Pancreas (tissue), 10 donors: Measurements from ENCODE around the gene HOMER2. TPM values are rescaled to one million over a fixed set of nuclear protein-coding genes. Genes with fewer than 3 reads are reported as not detected.

ENCODE experiments used
- ATAC-seq, 4 donors: fragments of 200-7000 bp; cut with Tn5 transposase; one replicate each; pipeline versions ENCODE4 v1.8.0 to v1.9.1; 2020; ENCODE audit warnings: mild to moderate bottlenecking in 4 of 4, moderate library complexity in 4 of 4
- DNase-seq, 6 donors: peaks; one replicate each; pipeline ENCODE4 v3.0.0-alpha.2; 2020
- FAIRE-seq: peaks from 2 replicates; lab custom pipeline; 2012; peaks lifted over from hg19 to GRCh38; lab: Jason Lieb, UNC
- H3K27ac ChIP-seq, 4 donors: fragments of 200-600 bp; sonication (generic); 1 replicate in 3 of 4; 2 replicates in 1 of 4; pipeline versions ENCODE4 v1.5.0 to v1.8.0; 2020
- H3K27me3 ChIP-seq, 4 donors: fragments of 200-600 bp; one replicate each; pipeline ENCODE4 v1.8.0; 2021
- H3K36me3 ChIP-seq, 3 donors: fragments of 200-600 bp; sonication (generic) in 1 of 3; one replicate each; pipeline versions ENCODE4 v1.5.0 to v1.8.0; 2020 to 2021
- H3K4me1 ChIP-seq, 3 donors: fragments of 200-600 bp; one replicate each; pipeline ENCODE4 v1.8.0; 2021
- H3K4me3 ChIP-seq, 4 donors: fragments of 200-600 bp; sonication (generic) in 2 of 4; one replicate each; pipeline versions ENCODE4 v1.5.0 to v1.8.0; 2020 to 2021
- H3K9me3 ChIP-seq, 4 donors: fragments of 200-600 bp; one replicate each; pipeline ENCODE4 v1.8.0; 2021
- WGBS, 2 donors: extraction: QIAGEN DNeasy Blood & Tissue Kit; methylation state at CpG; one replicate each; pipeline ENCODE4 v1.1.7; 2013; 5-methylcytosine and 5-hydroxymethylcytosine counted together
- intact Hi-C, 3 donors: fragments of 100-400 bp; cut with DNase I; formaldehyde crosslinking; loops; one replicate each; pipeline versions ENCODE4 v1.11.1 to v1.14.2; 2022
- polyA plus RNA-seq, 2 donors: library from polyadenylated mRNA; stranded (reverse); fragments of 200-250 nt; gene quantifications; one replicate each; pipeline ENCODE4 v1.2.3, GENCODE V29; 2013
- total RNA-seq, 6 donors: library from RNA; stranded (reverse); fragmentation: NEBNext Ultra II Directional in 4 of 6; extraction: Animal tissue kit (Norgen Biotek cat#: 25700) in 4 of 6; gene quantifications; one replicate each; pipeline versions ENCODE4 v1.2.1 to v1.2.4, GENCODE V29; 2021 to 2023
- TF ChIP-seq, protein P1 (sequence below), 4 donors: fragments of 200-600 bp; sonication (generic) in 3 of 4; IDR thresholded peaks; one replicate each; pipeline versions ENCODE4 v1.5.0 to v1.8.0; 2021; ENCODE audit warnings: antibody characterized with exemption in 4 of 4
- donor health status: healthy with polysubstance abuse.
- donor health status: DM: no; HTN: no; CAD: no; lungs with moderate emphysema.
- donor health status: DM: no; HTN: no; CAD: no.
- donor health status: control.
- donor health status: control.
- donor health status: Bipolar disorder and iron deficiency.
- donor health status: DM: yes; HTN: yes; CAD: no.
- donor health status: DM: no; HTN: no; CAD: no.
- donor health status: DM: no; HTN: no; CAD: no.
- donor health status: DM: yes; HTN: yes; CAD: no.

Gene HOMER2
- total and polyA plus RNA-seq, 8 donors, result 76.8 to 180 (median 139) TPM

GRCh38 chr15:82802497-82802896 is 150.0 kb downstream of the HOMER2 start:
- no peak for FAIRE-seq
- intact Hi-C loops, result no loop called here

DNA sequence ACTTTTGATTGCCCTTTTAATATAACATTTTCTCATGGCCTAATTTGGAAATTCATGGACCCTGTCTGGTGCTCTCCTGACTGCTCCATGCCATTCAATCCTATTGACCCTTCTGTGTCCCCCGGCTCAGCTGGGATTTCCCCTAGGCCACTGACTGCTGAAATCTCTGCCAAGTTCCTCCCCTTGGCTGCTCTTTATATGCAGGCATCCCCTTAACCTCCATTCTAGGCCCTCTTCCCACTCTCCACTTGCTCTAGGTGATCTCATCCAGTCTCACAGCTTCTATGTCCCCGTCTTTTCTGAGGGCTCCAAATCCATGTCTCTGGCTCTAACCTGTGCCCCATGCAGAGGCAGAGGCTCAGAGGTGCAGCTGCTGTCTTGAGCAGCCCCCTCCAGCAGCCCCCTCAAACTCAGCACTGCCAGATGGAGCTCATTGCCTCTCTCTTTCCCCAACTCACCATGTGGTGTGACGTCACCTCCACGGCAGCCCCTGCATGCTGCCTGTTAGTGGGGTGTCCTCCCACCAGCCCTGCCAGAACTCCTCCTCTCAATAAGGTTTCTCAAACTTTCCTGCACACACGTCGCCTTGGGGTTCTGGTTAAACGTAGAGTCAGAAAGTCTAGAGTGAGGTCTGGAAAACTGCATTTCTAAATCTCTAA is 153.2 kb downstream of the HOMER2 start:
- Histone ChIP-seq H3K27me3 (no peaks in the 10 kb centered on the region), H3K27ac (no peak overlapping the region), H3K36me3 (no peaks in the 10 kb centered on the region), H3K4me1 (no peaks in the 10 kb centered on the region), H3K9me3 (no peaks in the 10 kb centered on the region), H3K4me3 (no peak overlapping the region)
- FAIRE-seq (no peak), DNase-seq (no peak), ATAC-seq (no peak)
- intact Hi-C loops, result no loop called here
- WGBS, 2 donors, result 65 to 81% methylated on average over 7 of the region's 7 CpGs
- TF ChIP-seq, protein P1, sequence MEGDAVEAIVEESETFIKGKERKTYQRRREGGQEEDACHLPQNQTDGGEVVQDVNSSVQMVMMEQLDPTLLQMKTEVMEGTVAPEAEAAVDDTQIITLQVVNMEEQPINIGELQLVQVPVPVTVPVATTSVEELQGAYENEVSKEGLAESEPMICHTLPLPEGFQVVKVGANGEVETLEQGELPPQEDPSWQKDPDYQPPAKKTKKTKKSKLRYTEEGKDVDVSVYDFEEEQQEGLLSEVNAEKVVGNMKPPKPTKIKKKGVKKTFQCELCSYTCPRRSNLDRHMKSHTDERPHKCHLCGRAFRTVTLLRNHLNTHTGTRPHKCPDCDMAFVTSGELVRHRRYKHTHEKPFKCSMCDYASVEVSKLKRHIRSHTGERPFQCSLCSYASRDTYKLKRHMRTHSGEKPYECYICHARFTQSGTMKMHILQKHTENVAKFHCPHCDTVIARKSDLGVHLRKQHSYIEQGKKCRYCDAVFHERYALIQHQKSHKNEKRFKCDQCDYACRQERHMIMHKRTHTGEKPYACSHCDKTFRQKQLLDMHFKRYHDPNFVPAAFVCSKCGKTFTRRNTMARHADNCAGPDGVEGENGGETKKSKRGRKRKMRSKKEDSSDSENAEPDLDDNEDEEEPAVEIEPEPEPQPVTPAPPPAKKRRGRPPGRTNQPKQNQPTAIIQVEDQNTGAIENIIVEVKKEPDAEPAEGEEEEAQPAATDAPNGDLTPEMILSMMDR (IDR thresholded peaks at IDR 0.05), result no peak

More at GRCh38 chr15:82802497-82802896, 150.0 kb downstream of the HOMER2 start:
- H3K4me1 ChIP-seq, result no peaks in the 10 kb centered on the region
- H3K9me3 ChIP-seq, result no peaks in the 10 kb centered on the region
- TF ChIP-seq, protein P1 (IDR thresholded peaks at IDR 0.05), result no peak
- no peak overlapping the region for H3K4me3 ChIP-seq
- DNase-seq, result no peak
- H3K27ac ChIP-seq, result no peak overlapping the region
- WGBS, 2 donors, result 80 to 93% methylated on average over 1 of the region's 1 CpG
- H3K27me3 ChIP-seq, result no peaks in the 10 kb centered on the region
- ATAC-seq, result no peak
- H3K36me3 ChIP-seq, result no peaks in the 10 kb centered on the region

Other genes starting within 250 kb of the HOMER2 start
- gene AP3B2, start 242.8 kb downstream of the HOMER2 start, total RNA-seq, result 1 to 10 TPM; 1.6 to 5.1 (median 2.8) TPM
- 10 to 100 TPM in 1 of 2 donors, 1 to 10 TPM in 1; 9.5 to 19.1 TPM for gene AP3B2, start 242.8 kb downstream of the HOMER2 start, polyA plus RNA-seq
- under 1 TPM in 2 of 6 donors, not detected in 4; 0.04 to 0.09 TPM for gene FSD2, start 146.7 kb downstream of the HOMER2 start, total RNA-seq
- under 1 TPM; 0.04 to 0.07 TPM for gene FSD2, start 146.7 kb downstream of the HOMER2 start, polyA plus RNA-seq
- gene WHAMM, start 143.1 kb downstream of the HOMER2 start, total RNA-seq, result 1 to 10 TPM; 3.7 to 6.1 (median 4.6) TPM
- 1 to 10 TPM; 4.0 to 4.2 TPM for gene WHAMM, start 143.1 kb downstream of the HOMER2 start, polyA plus RNA-seq
- 10 to 100 TPM in 2 of 6 donors, 1 to 10 TPM in 4; 7.0 to 12.7 (median 9.0) TPM for gene RAMAC, start 33.5 kb upstream of the HOMER2 start, total RNA-seq
- 10 to 100 TPM in 1 of 2 donors, 1 to 10 TPM in 1; 9.9 to 15.5 TPM for gene RAMAC, start 33.5 kb upstream of the HOMER2 start, polyA plus RNA-seq
- gene C15orf40, start 58.9 kb upstream of the HOMER2 start, total RNA-seq, result 10 to 100 TPM in 3 of 6 donors, 1 to 10 TPM in 3; 6.4 to 12.0 (median 10.2) TPM
- gene C15orf40, start 58.9 kb upstream of the HOMER2 start, polyA plus RNA-seq, result 10 to 100 TPM in 1 of 2 donors, 1 to 10 TPM in 1; 8.7 to 19.0 TPM
- 10 to 100 TPM; 11.4 to 24.4 (median 15.6) TPM for gene BTBD1, start 114.5 kb upstream of the HOMER2 start, total RNA-seq
- gene BTBD1, start 114.5 kb upstream of the HOMER2 start, polyA plus RNA-seq, result 10 to 100 TPM in 1 of 2 donors, 1 to 10 TPM in 1; 5.1 to 16.1 TPM
- gene TM6SF1, start 154.9 kb upstream of the HOMER2 start, total RNA-seq, result 1 to 10 TPM in 3 of 6 donors, under 1 TPM in 3; 0.19 to 6.0 (median 0.99) TPM
- gene TM6SF1, start 154.9 kb upstream of the HOMER2 start, polyA plus RNA-seq, result 1 to 10 TPM in 1 of 2 donors, under 1 TPM in 1; 0.87 to 2.2 TPM